Neuronal stem cell (in vitro differentiated cells): ENCODE measurements around the gene CFAP73.
A peak's percentile ranks its signal among the peaks of the same experiment; 100 is the strongest.

Experiments used
- DNase-seq: peaks from one replicate; pipeline ENCODE4 v3.0.0-alpha.2; 2013; ENCODE audit warnings: low spot score
- H2AFZ ChIP-seq: one replicate; pipeline ENCODE4 v1.6.1; 2013; ENCODE audit warnings: mild to moderate bottlenecking, low read length, inconsistent platforms
- H2AK5ac ChIP-seq: 2 replicates; pipeline ENCODE4 v1.6.1; 2013; ENCODE audit warnings: low read depth, mild to moderate bottlenecking, inconsistent platforms, low read length, moderate library complexity, mixed read lengths
- H2BK120ac ChIP-seq: 2 replicates; pipeline ENCODE4 v1.6.1; 2013; ENCODE audit warnings: low read depth, mild to moderate bottlenecking, inconsistent platforms, low read length, moderate library complexity, mixed read lengths
- H2BK12ac ChIP-seq: one replicate; pipeline ENCODE4 v1.6.1; 2013; ENCODE audit warnings: low read length, inconsistent platforms
- H2BK15ac ChIP-seq: 2 replicates; pipeline ENCODE4 v1.6.1; 2013; ENCODE audit warnings: mild to moderate bottlenecking, low read length, inconsistent platforms, mixed read lengths
- H2BK5ac ChIP-seq: one replicate; pipeline ENCODE4 v1.6.1; 2013; ENCODE audit warnings: inconsistent platforms, mild to moderate bottlenecking, low read length, moderate library complexity
- H3K14ac ChIP-seq: one replicate; pipeline ENCODE4 v1.6.1; 2013; ENCODE audit warnings: low read length, inconsistent platforms
- H3K18ac ChIP-seq: 2 replicates; pipeline ENCODE4 v1.6.1; 2013; ENCODE audit warnings: low read length, inconsistent platforms
- H3K23ac ChIP-seq: 2 replicates; pipeline ENCODE4 v1.6.1; 2013; ENCODE audit warnings: low read depth, mild to moderate bottlenecking, mixed read lengths, low read length, inconsistent platforms; ENCODE audit not compliant: poor library complexity
- H3K27ac ChIP-seq: replicated peaks from 3 replicates; pipeline ENCODE4 v1.5.1; 2013; ENCODE audit warnings: low read length, inconsistent platforms
- H3K27me3 ChIP-seq, 3 experiments: 2 replicates each; pipeline ENCODE4 v1.6.1; 2013; ENCODE audit warnings: low read length in 3 of 3, mild to moderate bottlenecking in 2 of 3, inconsistent platforms in 1 of 3, low read depth in 1 of 3, mixed read lengths in 1 of 3, moderate library complexity in 1 of 3; ENCODE audit not compliant: control insufficient read depth in 3 of 3, insufficient read depth in 3 of 3
- H3K36me3 ChIP-seq, 2 donors: replicated peaks in 1 of 2; 2 replicates each; pipeline ENCODE4 v1.6.1; 2013; ENCODE audit warnings: low read length in 2 of 2; ENCODE audit not compliant: control insufficient read depth in 2 of 2, insufficient read depth in 2 of 2
- H3K4ac ChIP-seq: 2 replicates; pipeline ENCODE4 v1.6.1; 2013; ENCODE audit warnings: inconsistent platforms, mild to moderate bottlenecking, low read length, moderate library complexity
- H3K4me1 ChIP-seq, 2 donors: 1 replicate in 1 of 2; 2 replicates in 1 of 2; pipeline ENCODE4 v1.6.1; 2013; ENCODE audit warnings: low read length in 2 of 2, low read depth in 1 of 2; ENCODE audit not compliant: control insufficient read depth in 2 of 2, insufficient read depth in 1 of 2
- H3K4me2 ChIP-seq: one replicate; pipeline ENCODE4 v1.6.1; 2013; ENCODE audit warnings: mild to moderate bottlenecking, low read length, inconsistent platforms; ENCODE audit not compliant: insufficient read depth, poor library complexity, severe bottlenecking
- H3K4me3 ChIP-seq, 2 donors: 2 replicates each; pipeline ENCODE4 v1.5.1; 2013; ENCODE audit warnings: low read length in 2 of 2, mild to moderate bottlenecking in 2 of 2, inconsistent platforms in 1 of 2, moderate library complexity in 1 of 2
- H3K79me1 ChIP-seq: one replicate; pipeline ENCODE4 v1.6.1; 2013; ENCODE audit warnings: low read depth, mild to moderate bottlenecking, inconsistent platforms, low read length, moderate library complexity
- H3K9ac ChIP-seq: one replicate; pipeline ENCODE4 v1.6.1; 2013; ENCODE audit warnings: mild to moderate bottlenecking, low read depth, low read length, inconsistent platforms; ENCODE audit not compliant: poor library complexity
- H3K9me3 ChIP-seq, 2 donors: replicated peaks in 1 of 2; 2 replicates each; pipeline versions ENCODE3 to v1.6.1; 2013; ENCODE audit warnings: low read length in 2 of 2, mild to moderate bottlenecking in 2 of 2, inconsistent platforms in 1 of 2, low read depth in 1 of 2, mixed read lengths in 1 of 2, moderate library complexity in 1 of 2; ENCODE audit not compliant: control insufficient read depth in 2 of 2, insufficient read depth in 1 of 2
- H4K8ac ChIP-seq: one replicate; pipeline ENCODE4 v1.6.1; 2013; ENCODE audit warnings: low read depth, mild to moderate bottlenecking, inconsistent platforms, low read length, moderate library complexity
- H4K91ac ChIP-seq: one replicate; pipeline ENCODE4 v1.6.1; 2013; ENCODE audit warnings: low read length, low read depth, mild to moderate bottlenecking, inconsistent platforms; ENCODE audit not compliant: poor library complexity
- WGBS, 2 donors: extraction: QIAGEN DNeasy Blood & Tissue Kit; methylation state at CpG; one replicate each; pipeline ENCODE4 v1.1.7; 2013; ENCODE audit warnings: missing lambda C conversion rate in 2 of 2, mixed read lengths in 1 of 2; ENCODE audit not compliant: insufficient read length in 2 of 2, insufficient replicate concordance in 1 of 2; ENCODE audit errors: extremely low coverage in 2 of 2; 5-methylcytosine and 5-hydroxymethylcytosine counted together

Gene CFAP73

GRCh38 chr12:113128802-113129663 is 20.5 kb upstream of the CFAP73 start:
- H3K27me3 ChIP-seq = peaks cover 0 to 44% (median 0%) of the 10 kb centered on the region in 3 experiments
- no peaks in the 10 kb centered on the region for H3K4me1 ChIP-seq
- H3K79me1 ChIP-seq = peaks cover 4% of the 10 kb centered on the region
- no peak for DNase-seq
- H3K27ac ChIP-seq = no peak overlapping the region
- no peak overlapping the region for H2BK15ac ChIP-seq
- H2BK12ac ChIP-seq = no peak overlapping the region
- no peaks in the 10 kb centered on the region for H3K9me3 ChIP-seq
- H4K8ac ChIP-seq = no peak overlapping the region
- H2BK120ac ChIP-seq = no peak overlapping the region
- H3K36me3 ChIP-seq = no peaks in the 10 kb centered on the region
- no peak overlapping the region for H4K91ac ChIP-seq
- no peak overlapping the region for H3K23ac ChIP-seq
- no peak overlapping the region for H3K4ac ChIP-seq
- H3K9ac ChIP-seq = no peak overlapping the region
- H3K4me2 ChIP-seq = no peak overlapping the region
- no peak overlapping the region for H2BK5ac ChIP-seq
- H2AFZ ChIP-seq = no peak overlapping the region
- H3K14ac ChIP-seq = no peak overlapping the region
- H2AK5ac ChIP-seq = peak overlapping the region; percentile 6
- H3K18ac ChIP-seq = no peak overlapping the region
- H3K4me3 ChIP-seq = no peak overlapping the region
- no CpG with 5 or more reads among the region's 9 CpGs for WGBS, 2 donors

GRCh38 chr12:113129664-113130456 is 19.7 kb upstream of the CFAP73 start:
- no peak for DNase-seq
- no peak overlapping the region for H4K8ac ChIP-seq
- no peaks in the 10 kb centered on the region for H3K9me3 ChIP-seq
- H3K4me2 ChIP-seq = no peak overlapping the region
- H3K4me1 ChIP-seq = no peaks in the 10 kb centered on the region
- no CpG with 5 or more reads among the region's 17 CpGs for WGBS, 2 donors
- H4K91ac ChIP-seq = no peak overlapping the region
- H3K27ac ChIP-seq = no peak overlapping the region
- peak overlapping the region; percentile 63 for H3K14ac ChIP-seq
- peak overlapping the region; percentile 98 for H2AK5ac ChIP-seq
- no peak overlapping the region for H3K9ac ChIP-seq
- H3K23ac ChIP-seq = peak overlapping the region; percentile 80
- peak overlapping the region; percentile 71 for H3K18ac ChIP-seq
- peaks cover 4% of the 10 kb centered on the region for H3K79me1 ChIP-seq
- no peak overlapping the region for H2BK120ac ChIP-seq
- peak overlapping the region in 1 of 2 donors; percentile 59 for H3K4me3 ChIP-seq
- peak overlapping the region; percentile 75 for H2BK12ac ChIP-seq
- H2AFZ ChIP-seq = no peak overlapping the region
- no peaks in the 10 kb centered on the region for H3K36me3 ChIP-seq
- H2BK15ac ChIP-seq = peak overlapping the region; percentile 38
- peaks cover 0 to 53% (median 8%) of the 10 kb centered on the region in 3 experiments for H3K27me3 ChIP-seq
- H3K4ac ChIP-seq = no peak overlapping the region
- no peak overlapping the region for H2BK5ac ChIP-seq

GRCh38 chr12:113130457-113131135 is 18.9 kb upstream of the CFAP73 start:
- peak overlapping the region in 1 of 2 donors; percentile 59 for H3K4me3 ChIP-seq
- H2AFZ ChIP-seq = no peak overlapping the region
- peak overlapping the region; percentile 80 for H3K23ac ChIP-seq
- H4K8ac ChIP-seq = no peak overlapping the region
- no peaks in the 10 kb centered on the region for H3K36me3 ChIP-seq
- H3K18ac ChIP-seq = peak overlapping the region; percentile 72
- peaks cover 3 to 59% (median 14%) of the 10 kb centered on the region in 3 experiments for H3K27me3 ChIP-seq
- no peaks in the 10 kb centered on the region for H3K9me3 ChIP-seq
- peak overlapping the region; percentile 67 for H2BK15ac ChIP-seq
- H3K79me1 ChIP-seq = peaks cover 4% of the 10 kb centered on the region
- no peak for DNase-seq
- WGBS, 2 donors = no CpG with 5 or more reads among the region's 18 CpGs
- no peak overlapping the region for H3K27ac ChIP-seq
- no peak overlapping the region for H2BK5ac ChIP-seq
- no peak overlapping the region for H3K4ac ChIP-seq
- no peak overlapping the region for H2BK120ac ChIP-seq
- H2BK12ac ChIP-seq = peak overlapping the region; percentile 75
- H2AK5ac ChIP-seq = peak overlapping the region; percentile 98
- H3K4me1 ChIP-seq = peaks cover 0 to 3% of the 10 kb centered on the region in 2 donors
- no peak overlapping the region for H4K91ac ChIP-seq
- no peak overlapping the region for H3K9ac ChIP-seq
- H3K4me2 ChIP-seq = no peak overlapping the region
- no peak overlapping the region for H3K14ac ChIP-seq
